GM12878 (cell line): ENCODE measurements around the gene ASH1L. TPM values are rescaled to one million over a fixed set of nuclear protein-coding genes. Genes with fewer than 3 reads are reported as not detected.

Source experiments
- BCLAF1 ChIP-seq: fragments of 450-650 bp; IDR thresholded peaks from 2 replicates; pipeline ENCODE4 v1.6.1; 2017; ENCODE audit warnings: antibody characterized with exemption, mild to moderate bottlenecking, moderate library complexity
- BRCA1 ChIP-seq: IDR thresholded peaks from 2 replicates; pipeline ENCODE4 v1.6.1; 2011; ENCODE audit warnings: low read depth, low read length, improper control_type of control experiment
- CUX1 ChIP-seq: IDR thresholded peaks from 2 replicates; pipeline ENCODE4 v1.6.1; 2012; ENCODE audit warnings: improper control_type of control experiment, low read depth, low read length; ENCODE audit not compliant: insufficient replicate concordance
- GATAD2B ChIP-seq: fragments of 450-650 bp; conservative IDR thresholded peaks from 2 replicates; pipeline ENCODE4 v1.6.1; 2017; ENCODE audit warnings: low read depth, mild to moderate bottlenecking, moderate library complexity
- LARP7 ChIP-seq: fragments of 450-650 bp; IDR thresholded peaks from 2 replicates; pipeline ENCODE4 v1.6.1; 2017; ENCODE audit warnings: mild to moderate bottlenecking
- NFXL1 ChIP-seq: fragments of 450-650 bp; IDR thresholded peaks from 2 replicates; pipeline ENCODE4 v1.6.1; 2017; ENCODE audit warnings: antibody characterized with exemption, mild to moderate bottlenecking, borderline replicate concordance
- POLR2AphosphoS2 ChIP-seq: IDR thresholded peaks from 2 replicates; pipeline ENCODE4 v1.6.1; 2011; ENCODE audit warnings: low read depth, mild to moderate bottlenecking, low read length, improper control_type of control experiment, moderate library complexity
- POLR2AphosphoS5 ChIP-seq: IDR thresholded peaks from 2 replicates; pipeline ENCODE4 v1.6.1; 2011; ENCODE audit warnings: mild to moderate bottlenecking, low read length, inconsistent platforms
- SIN3A ChIP-seq: IDR thresholded peaks from 2 replicates; pipeline ENCODE4 v1.6.1; 2012; ENCODE audit warnings: low read depth, low read length, improper control_type of control experiment
- SMAD5 ChIP-seq: IDR thresholded peaks from 2 replicates; pipeline ENCODE4 v1.6.1; 2016; ENCODE audit warnings: antibody characterized with exemption, low read depth
- SUZ12 ChIP-seq: fragments of 200-600 bp; sonication (generic); IDR thresholded peaks from one replicate; pipeline ENCODE4 v1.6.1; 2018; ENCODE audit warnings: antibody characterized with exemption, mild to moderate bottlenecking; ENCODE audit not compliant: unreplicated experiment
- ZBTB40 ChIP-seq: fragments of 450-650 bp; IDR thresholded peaks from 2 replicates; pipeline ENCODE4 v1.6.1; 2016; ENCODE audit warnings: mild to moderate bottlenecking, moderate library complexity, borderline replicate concordance
- polyA plus RNA-seq, 11 experiments: library from polyadenylated mRNA; depleted of rRNA in 4 of 11; unstranded in 6 of 11; stranded (reverse) in 5 of 11; fragments of >200 nt; fragmentation: Nextera tagmentation in 4 of 11; fragmentation: Illumina TruSeq in 1 of 11; extraction: Ambion mirVana in 4 of 11; extraction: Trizol in 1 of 11; gene quantifications; 1 replicate in 1 of 11; 2 replicates in 10 of 11; pipeline versions ENCODE4 v1.2.1 to v1.2.3, GENCODE V29; 2011 to 2016; ENCODE audit warnings: inconsistent platforms in 2 of 11, missing spikeins in 2 of 11, low read depth in 1 of 11
- total RNA-seq, 4 experiments: library from RNA; depleted of rRNA in 3 of 4; stranded (reverse); fragments of >200 nt in 3 of 4; fragmentation: Illumina TruSeq in 1 of 4; extraction: Trizol in 1 of 4; gene quantifications; 2 replicates each; pipeline versions ENCODE4 v1.2.1 to v1.2.3, GENCODE V29; 2013 to 2021
- TF ChIP-seq, protein P1 (sequence below): IDR thresholded peaks from 2 replicates; pipeline ENCODE4 v1.6.1; 2012; ENCODE audit warnings: low read length, inconsistent platforms
- TF ChIP-seq, protein P2 (sequence below): IDR thresholded peaks from 2 replicates; pipeline ENCODE4 v1.6.1; 2012; ENCODE audit warnings: low read depth, low read length, improper control_type of control experiment

The ASH1L gene
- total and polyA plus RNA-seq, 10 of the 15 experiments (the other 5 are each of a cell fraction or from before 2014, with no cell fraction given): 1.7 to 23.9 (median 16.6) TPM

DNA sequence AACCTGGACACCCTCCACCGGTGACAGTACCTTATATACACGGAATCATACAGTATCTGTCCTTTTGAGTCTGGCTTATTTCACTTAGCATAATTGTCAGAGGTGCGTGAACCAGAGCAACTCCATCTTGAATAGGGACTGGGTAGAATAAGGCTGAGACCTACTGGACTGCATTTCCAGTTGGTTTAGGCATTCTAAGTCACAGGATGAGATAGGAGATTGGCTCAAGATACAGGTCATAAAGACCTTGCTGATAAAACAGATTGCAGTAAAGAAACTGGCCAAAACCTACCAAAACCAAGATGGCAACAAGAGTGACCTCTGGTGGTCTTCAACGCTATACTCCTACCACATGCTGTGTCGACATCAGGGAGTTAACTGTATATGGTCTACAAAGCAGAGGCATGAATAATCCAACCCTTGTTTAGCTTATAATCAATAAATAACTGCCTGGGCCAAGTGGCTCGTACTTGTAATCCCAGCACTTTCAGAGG lies 255.3 kb downstream of the ASH1L start (continued):
- no peak for TF ChIP-seq CUX1
- TF ChIP-seq BRCA1: no peak
- TF ChIP-seq, protein P1, sequence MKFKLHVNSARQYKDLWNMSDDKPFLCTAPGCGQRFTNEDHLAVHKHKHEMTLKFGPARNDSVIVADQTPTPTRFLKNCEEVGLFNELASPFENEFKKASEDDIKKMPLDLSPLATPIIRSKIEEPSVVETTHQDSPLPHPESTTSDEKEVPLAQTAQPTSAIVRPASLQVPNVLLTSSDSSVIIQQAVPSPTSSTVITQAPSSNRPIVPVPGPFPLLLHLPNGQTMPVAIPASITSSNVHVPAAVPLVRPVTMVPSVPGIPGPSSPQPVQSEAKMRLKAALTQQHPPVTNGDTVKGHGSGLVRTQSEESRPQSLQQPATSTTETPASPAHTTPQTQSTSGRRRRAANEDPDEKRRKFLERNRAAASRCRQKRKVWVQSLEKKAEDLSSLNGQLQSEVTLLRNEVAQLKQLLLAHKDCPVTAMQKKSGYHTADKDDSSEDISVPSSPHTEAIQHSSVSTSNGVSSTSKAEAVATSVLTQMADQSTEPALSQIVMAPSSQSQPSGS: no peak
- TF ChIP-seq POLR2AphosphoS2: no peak
- TF ChIP-seq POLR2AphosphoS5: no peak
- no peak for TF ChIP-seq SUZ12
- TF ChIP-seq SIN3A: no peak
- no peak for TF ChIP-seq GATAD2B
- TF ChIP-seq NFXL1: no peak
- no peak for TF ChIP-seq ZBTB40
- TF ChIP-seq, protein P2, sequence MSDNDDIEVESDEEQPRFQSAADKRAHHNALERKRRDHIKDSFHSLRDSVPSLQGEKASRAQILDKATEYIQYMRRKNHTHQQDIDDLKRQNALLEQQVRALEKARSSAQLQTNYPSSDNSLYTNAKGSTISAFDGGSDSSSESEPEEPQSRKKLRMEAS: no peak
- TF ChIP-seq LARP7: no peak
- no peak for TF ChIP-seq BCLAF1
- 0 out of 2 replicates have a peak, but pooled peaks have one; percentile 12 for TF ChIP-seq SMAD5
